ENCODE results near the gene EHBP1. TPM values are rescaled to one million over a fixed set of nuclear protein-coding genes. Genes with fewer than 3 reads are reported as not detected.
A peak's percentile ranks its signal among the peaks of the same experiment; 100 is the strongest.

EHBP1 gene
- total and polyA plus RNA-seq, 2 donors (not counting 3 experiments of a cell fraction or from before 2014, with no cell fraction given), result 8.4 to 34.8 TPM

DNA sequence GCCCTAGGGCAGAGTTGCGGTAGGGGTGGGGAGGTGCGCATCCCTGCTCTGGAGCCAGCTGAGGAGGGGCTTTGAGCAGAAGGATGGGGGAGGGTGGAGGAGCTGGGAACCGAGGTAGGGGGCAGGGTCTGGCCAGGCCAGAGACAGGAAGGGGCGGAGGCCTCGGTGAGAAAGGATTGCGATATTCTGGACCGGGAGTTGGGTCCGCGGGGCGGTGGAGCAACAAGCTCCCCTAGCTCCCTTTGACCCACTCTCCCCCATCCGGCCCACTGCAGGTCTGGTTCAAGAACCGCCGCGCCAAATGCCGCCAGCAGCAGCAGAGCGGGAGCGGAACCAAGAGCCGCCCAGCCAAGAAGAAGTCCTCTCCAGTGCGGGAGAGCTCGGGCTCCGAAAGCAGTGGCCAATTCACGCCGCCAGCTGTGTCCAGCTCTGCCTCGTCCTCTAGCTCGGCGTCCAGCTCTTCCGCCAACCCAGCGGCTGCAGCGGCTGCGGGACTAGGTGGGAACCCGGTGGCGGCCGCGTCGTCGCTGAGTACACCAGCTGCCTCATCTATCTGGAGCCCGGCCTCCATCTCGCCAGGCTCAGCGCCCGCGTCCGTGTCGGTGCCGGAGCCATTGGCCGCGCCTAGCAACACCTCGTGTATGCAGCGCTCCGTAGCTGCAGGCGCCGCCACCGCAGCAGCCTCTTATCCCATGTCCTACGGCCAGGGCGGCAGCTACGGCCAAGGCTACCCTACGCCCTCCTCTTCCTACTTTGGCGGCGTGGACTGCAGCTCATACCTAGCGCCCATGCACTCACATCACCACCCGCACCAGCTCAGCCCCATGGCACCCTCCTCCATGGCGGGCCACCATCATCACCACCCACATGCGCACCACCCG lies 350.0 kb downstream of the EHBP1 start:
- Histone ChIP-seq H4K20me1 (replicated peaks; ENCODE audit: control insufficient read depth, extremely low read depth, insufficient read depth, low read length) (no peaks in the 10 kb centered on the region), H3K27ac (ENCODE audit: insufficient read depth, low read depth, low read length) (no peak overlapping the region), H2AFZ (ENCODE audit: low read depth, low read length) (peak overlapping the region; percentile 8), H3K4me1 (ENCODE audit: control insufficient read depth, extremely low read depth, insufficient read depth, low read length) (peaks cover 38% of the 10 kb centered on the region), H3K79me2 (ENCODE audit: control insufficient read depth, insufficient read depth, low read length) (no peaks in the 10 kb centered on the region), H3K4me2 (ENCODE audit: insufficient read depth, low read length) (no peak overlapping the region), H3K9ac (replicated peaks; ENCODE audit: extremely low read depth, insufficient read depth, low read length) (no peak overlapping the region), H3K4me3 (replicated peaks in 1 of 3; ENCODE audit: insufficient read depth in 1 of 3, low read depth in 1 of 3, low read length in 3 of 3) (peak overlapping the region in 1 of 3 experiments; percentile 14), H3K9me1 (replicated peaks; ENCODE audit: control insufficient read depth, extremely low read depth, insufficient read depth, low read length) (no peaks in the 10 kb centered on the region), H3K27me3 (ENCODE audit: control insufficient read depth in 2 of 2, insufficient read depth in 2 of 2, low read length in 2 of 2) (peaks cover 82 to 96% of the 10 kb centered on the region in 2 experiments), H3K9me3 (replicated peaks; ENCODE audit: control insufficient read depth, insufficient read depth, low read length) (no peaks in the 10 kb centered on the region), H3K36me3 (ENCODE audit: control insufficient read depth in 2 of 2, extremely low read depth in 1 of 2, insufficient read depth in 2 of 2, low read length in 2 of 2) (no peaks in the 10 kb centered on the region)
- intact Hi-C loops (cut with micrococcal nuclease) (loop anchor here (10.0 kb wide), 2 partner anchors 351 to 581 kb away; partner anchors contain the start of gene EHBP1), dilution Hi-C loops (cut with MboI; ENCODE audit: extremely low pct_ligation_motif_present, low sequenced_read_pairs) (no loop called here)
- POLR2A ChIA-PET, result no interaction called here
- DNase-seq (ENCODE audit: low read depth, low spot score) (no peak), FAIRE-seq (no peak)
- TF ChIP-seq EZH2 (IDR thresholded peaks at IDR 0.05; ENCODE audit: borderline replicate concordance, low read depth, low read length, severe bottlenecking) (peak; percentile 85), FOS (IDR thresholded peaks at IDR 0.05; ENCODE audit: borderline replicate concordance, insufficient read depth, low read length) (no peak)
- no TSS peak for BruUV-seq (replicated peaks)
- CTCF ChIA-PET, result interaction anchor here (1.3 to 1.8 kb wide), 3 partner anchors 12 to 26 kb away, joined by 3 to 6 read pairs (median 4); no protein-coding TSS in a partner anchor

DNA sequence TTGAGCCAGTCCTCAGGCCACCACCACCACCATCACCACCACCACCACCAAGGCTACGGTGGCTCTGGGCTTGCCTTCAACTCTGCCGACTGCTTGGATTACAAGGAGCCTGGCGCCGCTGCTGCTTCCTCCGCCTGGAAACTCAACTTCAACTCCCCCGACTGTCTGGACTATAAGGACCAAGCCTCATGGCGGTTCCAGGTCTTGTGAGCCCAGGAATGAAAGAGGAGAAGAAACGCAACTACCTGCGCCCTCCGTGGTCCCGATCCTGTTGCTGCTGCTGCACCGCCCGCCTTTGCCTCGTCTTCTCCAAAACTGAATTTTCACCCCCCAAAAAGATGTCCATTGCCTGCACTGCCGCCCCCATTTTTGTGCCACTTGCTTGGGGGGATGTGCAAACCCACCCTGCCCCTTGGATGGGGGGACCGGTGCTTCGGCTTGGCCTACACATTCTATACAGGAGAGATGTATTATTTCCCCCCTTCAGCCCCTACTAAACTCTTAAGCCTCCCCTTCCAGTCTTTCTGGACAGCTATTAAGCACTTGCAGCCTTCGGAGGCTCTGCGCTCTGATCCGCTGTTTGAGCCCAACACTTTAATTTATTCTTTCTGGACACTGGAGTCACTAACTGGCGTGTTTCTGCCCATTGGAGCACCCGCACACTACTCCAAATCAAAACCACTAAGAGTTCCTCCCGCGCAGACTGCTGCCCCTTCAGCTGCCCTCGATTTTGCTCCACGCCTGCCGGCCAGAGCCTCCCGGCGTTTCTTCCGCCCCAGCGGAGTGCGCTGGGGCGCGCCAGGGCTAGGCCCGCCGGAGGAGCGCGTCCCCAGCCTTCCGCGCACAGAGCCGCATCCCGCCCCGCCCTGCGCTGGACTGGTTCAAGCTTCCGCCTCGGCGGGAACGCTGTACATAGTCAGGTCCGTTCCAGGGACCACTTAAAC lies 350.9 kb downstream of the EHBP1 start:
- Histone ChIP-seq H3K9me1 (replicated peaks; ENCODE audit: control insufficient read depth, extremely low read depth, insufficient read depth, low read length) (no peaks in the 10 kb centered on the region), H3K27ac (ENCODE audit: insufficient read depth, low read depth, low read length) (no peak overlapping the region), H3K9me3 (replicated peaks; ENCODE audit: control insufficient read depth, insufficient read depth, low read length) (no peaks in the 10 kb centered on the region), H3K4me3 (replicated peaks in 1 of 3; ENCODE audit: insufficient read depth in 1 of 3, low read depth in 1 of 3, low read length in 3 of 3) (no peak overlapping the region), H3K4me1 (ENCODE audit: control insufficient read depth, extremely low read depth, insufficient read depth, low read length) (peaks cover 32% of the 10 kb centered on the region), H3K4me2 (ENCODE audit: insufficient read depth, low read length) (no peak overlapping the region), H2AFZ (ENCODE audit: low read depth, low read length) (no peak overlapping the region), H3K36me3 (ENCODE audit: control insufficient read depth in 2 of 2, extremely low read depth in 1 of 2, insufficient read depth in 2 of 2, low read length in 2 of 2) (no peaks in the 10 kb centered on the region), H3K27me3 (ENCODE audit: control insufficient read depth in 2 of 2, insufficient read depth in 2 of 2, low read length in 2 of 2) (peaks cover 75 to 97% of the 10 kb centered on the region in 2 experiments), H3K9ac (replicated peaks; ENCODE audit: extremely low read depth, insufficient read depth, low read length) (no peak overlapping the region), H4K20me1 (replicated peaks; ENCODE audit: control insufficient read depth, extremely low read depth, insufficient read depth, low read length) (no peaks in the 10 kb centered on the region), H3K79me2 (ENCODE audit: control insufficient read depth, insufficient read depth, low read length) (no peaks in the 10 kb centered on the region)
- dilution Hi-C loops (cut with MboI; ENCODE audit: extremely low pct_ligation_motif_present, low sequenced_read_pairs), result no loop called here
- ChIA-PET POLR2A (no interaction called here), CTCF (interaction anchor here (0.9 kb wide), 1 partner anchor 10 kb away, joined by 3 read pairs; no protein-coding TSS in a partner anchor)
- no TSS peak for BruUV-seq (replicated peaks)
- intact Hi-C loops (cut with micrococcal nuclease), result loop anchor here (10.0 kb wide), 2 partner anchors 352 to 582 kb away; partner anchors contain the start of gene EHBP1
- TF ChIP-seq JUN (IDR thresholded peaks at IDR 0.05; ENCODE audit: borderline replicate concordance, insufficient read depth, insufficient read length, low read depth) (no peak), EZH2 (IDR thresholded peaks at IDR 0.05; ENCODE audit: borderline replicate concordance, low read depth, low read length, severe bottlenecking) (peak; percentile 89)
- DNase-seq (ENCODE audit: low read depth, low spot score) (no peak), FAIRE-seq (no peak)
